HepG2 (cell line): Measurements from ENCODE around the gene SERTAD3. TPM values are rescaled to one million over a fixed set of nuclear protein-coding genes. Genes with fewer than 3 reads are reported as not detected.

Experiments
- ATAC-seq: fragments of 200-7000 bp; cut with Tn5 transposase; 3 replicates; pipeline ENCODE4 v1.9.1; 2020; ENCODE audit warnings: mild to moderate bottlenecking, moderate library complexity
- BruUV-seq: library from RNA; stranded (reverse); fragments of 400-500 nt; replicated peaks from 2 replicates; lab custom pipeline; 2021; lab: Mats Ljungman, UMichigan
- CTCF ChIA-PET: fragments of 300-600 bp; formaldehyde crosslinking; extraction: SDS; loops from one replicate; lab custom pipeline; 2021; ENCODE audit warnings: low total read pairs, inconsistent platforms, low intra/inter-chr PET ratio; lab: Yijun Ruan, JAX
- POLR2A ChIA-PET: fragments of 350-600 bp; sonication (Branson Sonifier 250); formaldehyde crosslinking; loops from one replicate; lab custom pipeline; 2020; ENCODE audit warnings: antibody characterized with exemption, inconsistent platforms; lab: Yijun Ruan, JAX
- DNase-seq: peaks from one replicate; pipeline ENCODE4 v3.0.0-alpha.2; 2015; ENCODE audit warnings: low spot score
- FAIRE-seq: peaks from 3 replicates; lab custom pipeline; 2011; peaks lifted over from hg19 to GRCh38; lab: Jason Lieb, UNC
- H2AFZ ChIP-seq: one replicate; pipeline ENCODE4 v1.6.1; 2011; ENCODE audit warnings: low read length, inconsistent platforms
- H3K27ac ChIP-seq: fragments of 300-600 bp; 3 replicates; pipeline ENCODE4 v1.8.0; 2011; ENCODE audit warnings: mixed run types, mild to moderate bottlenecking, mixed read lengths, low read length, inconsistent platforms; ENCODE audit not compliant: insufficient read depth; ENCODE audit errors: extremely low read length
- H3K27me3 ChIP-seq, 2 experiments: fragments of 200-600 bp in 1 of 2; 2 replicates in 1 of 2; 3 replicates in 1 of 2; pipeline versions ENCODE4 v1.6.0 to v1.8.0; 2011; ENCODE audit warnings: low read length in 2 of 2, mild to moderate bottlenecking in 2 of 2, moderate library complexity in 2 of 2, inconsistent platforms in 1 of 2; ENCODE audit not compliant: insufficient read depth in 2 of 2, control insufficient read depth in 1 of 2
- H3K36me3 ChIP-seq, 2 experiments: fragments of 200-600 bp in 1 of 2; replicated peaks in 1 of 2; 2 replicates in 1 of 2; 3 replicates in 1 of 2; pipeline versions ENCODE4 v1.5.1 to v1.8.0; 2011; ENCODE audit warnings: low read length in 2 of 2, inconsistent platforms in 1 of 2; ENCODE audit not compliant: insufficient read depth in 2 of 2, control insufficient read depth in 1 of 2
- H3K4me1 ChIP-seq: 2 replicates; pipeline ENCODE4 v1.5.1; 2012; ENCODE audit warnings: low read length, inconsistent platforms; ENCODE audit not compliant: insufficient read depth
- H3K4me2 ChIP-seq: 2 replicates; pipeline ENCODE4 v1.6.0; 2011; ENCODE audit warnings: low read depth, low read length, inconsistent platforms
- H3K4me3 ChIP-seq, 3 experiments: fragments of 200-600 bp in 1 of 3; sonication (generic), shearing (Covaris generic) in 1 of 3; replicated peaks in 1 of 3; 2 replicates each; pipeline ENCODE4 v1.5.1; 2011 to 2016; ENCODE audit warnings: low read length in 3 of 3, inconsistent platforms in 2 of 3, low read depth in 2 of 3, mild to moderate bottlenecking in 2 of 3, control low read depth in 1 of 3, mixed read lengths in 1 of 3; ENCODE audit not compliant: insufficient read depth in 1 of 3
- H3K79me2 ChIP-seq: one replicate; pipeline ENCODE4 v1.6.1; 2011; ENCODE audit warnings: low read length, inconsistent platforms; ENCODE audit not compliant: insufficient read depth
- H3K9ac ChIP-seq: 2 replicates; pipeline ENCODE4 v1.6.0; 2011; ENCODE audit warnings: mild to moderate bottlenecking, low read depth, low read length, inconsistent platforms; ENCODE audit not compliant: insufficient read depth
- H3K9me3 ChIP-seq: 2 replicates; pipeline ENCODE4 v1.5.1; 2012; ENCODE audit warnings: mild to moderate bottlenecking, low read length
- H4K20me1 ChIP-seq: 2 replicates; pipeline ENCODE4 v1.6.0; 2011; ENCODE audit warnings: inconsistent platforms, mild to moderate bottlenecking, low read length, moderate library complexity; ENCODE audit not compliant: insufficient read depth
- MEIS2 ChIP-seq: sonication (generic); formaldehyde crosslinking; IDR thresholded peaks from 2 replicates; pipeline ENCODE4 v1.9.0; 2021; ENCODE audit warnings: mild to moderate bottlenecking, missing genetic modification reagents
- TAF1 ChIP-seq: sonication (generic); formaldehyde crosslinking; IDR thresholded peaks from 2 replicates; pipeline ENCODE4 v1.4.0; 2020; ENCODE audit warnings: missing genetic modification reagents
- ZFP41 ChIP-seq: sonication (generic); formaldehyde crosslinking; IDR thresholded peaks from 2 replicates; pipeline ENCODE4 v1.4.0; 2020; ENCODE audit warnings: mild to moderate bottlenecking, missing genetic modification reagents, borderline replicate concordance
- ZNF24 ChIP-seq: fragments of 450-650 bp; IDR thresholded peaks from 2 replicates; pipeline ENCODE4 v1.6.1; 2017; ENCODE audit warnings: antibody characterized with exemption, mild to moderate bottlenecking
- ZNF350 ChIP-seq: sonication (generic); formaldehyde crosslinking; IDR thresholded peaks from 2 replicates; pipeline ENCODE4 v1.4.0; 2020; ENCODE audit warnings: mild to moderate bottlenecking, low read depth, missing genetic modification reagents, borderline replicate concordance
- WGBS: methylation state at CpG from one replicate; pipeline ENCODE4 v1.1.6; 2017; ENCODE audit warnings: low lambda C conversion rate; 5-methylcytosine and 5-hydroxymethylcytosine counted together
- in situ Hi-C: cut with HindIII; loops from 2 replicates; pipeline ENCODE4 v1.10.0; 2017; ENCODE audit warnings: low pct_unique_long_range_greater_than_20kb; ENCODE audit not compliant: extremely low pct_ligation_motif_present
- intact Hi-C: fragments of 100-400 bp; cut with micrococcal nuclease; formaldehyde crosslinking; loops from one replicate; pipeline ENCODE4 v1.10.0; 2022; ENCODE audit not compliant: unreplicated experiment
- polyA plus RNA-seq, 8 experiments: library from polyadenylated mRNA; depleted of rRNA in 3 of 8; stranded (reverse) in 7 of 8; unstranded in 1 of 8; fragments of >200 nt; fragmentation: Illumina TruSeq in 4 of 8; extraction: Trizol in 4 of 8; gene quantifications; 2 replicates each; pipeline versions ENCODE4 v1.2.1 to v1.2.3, GENCODE V29; 2011 to 2016; ENCODE audit warnings: low read depth in 4 of 8, missing spikeins in 1 of 8, mixed read lengths in 1 of 8; ENCODE audit not compliant: insufficient read depth in 1 of 8
- total RNA-seq, 5 experiments: library from RNA; depleted of rRNA; stranded (reverse); fragments of >200 nt; fragmentation: Illumina TruSeq; extraction: Trizol; gene quantifications; 2 replicates each; pipeline ENCODE4 v1.2.3, GENCODE V29; 2016; ENCODE audit warnings: low read depth in 1 of 5
- TF ChIP-seq, protein P1 (sequence below): sonication (generic); formaldehyde crosslinking; IDR thresholded peaks from 2 replicates; pipeline ENCODE4 v1.5.0; 2020; ENCODE audit warnings: mild to moderate bottlenecking, missing genetic modification reagents
- TF ChIP-seq, protein P2 (sequence below): sonication (generic); formaldehyde crosslinking; IDR thresholded peaks from 2 replicates; pipeline ENCODE4 v1.8.0; 2022; ENCODE audit warnings: mild to moderate bottlenecking, missing genetic modification reagents, borderline replicate concordance
- TF ChIP-seq, protein P3 (sequence below): sonication (generic); formaldehyde crosslinking; IDR thresholded peaks from 2 replicates; pipeline ENCODE4 v1.9.0; 2021; ENCODE audit warnings: missing genetic modification reagents, borderline replicate concordance

Gene SERTAD3
- total and polyA plus RNA-seq, 2 of the 13 experiments (the other 11 are each of a cell fraction or from before 2014, with no cell fraction given): 9.6 to 16.9 TPM

DNA sequence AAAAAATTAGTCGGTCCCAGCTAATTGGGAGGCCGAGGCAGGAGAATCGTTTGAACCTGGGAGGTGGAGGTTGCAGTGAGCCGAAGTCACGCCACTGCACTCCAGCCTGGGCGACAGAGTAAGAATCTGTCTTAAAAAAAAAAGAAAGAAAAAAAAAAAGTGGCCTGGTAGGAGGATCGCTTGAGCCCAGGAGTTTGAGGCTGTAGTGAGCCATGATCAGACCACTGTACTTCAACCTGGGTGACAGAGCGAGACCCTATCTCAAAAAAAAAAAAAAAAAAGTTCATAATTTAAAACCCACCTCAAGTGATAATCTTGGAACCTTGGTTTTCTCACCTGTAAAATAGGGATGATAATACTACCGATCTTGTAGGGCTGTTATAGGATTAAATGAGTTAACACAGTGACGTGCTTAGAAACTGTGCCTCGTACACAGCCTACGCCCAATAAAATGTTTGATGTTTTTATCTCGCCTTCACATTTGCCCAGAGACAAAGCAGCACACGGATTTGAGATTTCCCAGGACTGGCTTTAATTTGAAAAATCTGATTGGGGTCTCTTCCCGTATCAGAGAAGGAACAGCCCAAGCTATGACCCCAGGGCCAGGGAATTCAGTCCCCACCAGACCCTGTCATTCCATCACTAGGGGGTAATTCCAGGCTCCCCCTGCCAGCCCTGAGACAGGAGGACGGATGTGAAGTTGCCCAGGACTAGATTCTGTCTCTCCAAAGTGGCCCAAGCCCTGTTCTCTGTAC is 22.0 kb downstream of the SERTAD3 start:
- BruUV-seq: no TSS peak
- 0 out of 2 replicates have a peak overlapping the region, but pooled peaks have one; percentile 79 for H3K4me2 ChIP-seq
- no peak overlapping the region for H3K9ac ChIP-seq
- H3K79me2 ChIP-seq: peaks cover 10% of the 10 kb centered on the region
- FAIRE-seq (no peak), DNase-seq (no peak), ATAC-seq (no peak)
- no peak overlapping the region for H2AFZ ChIP-seq
- H3K4me1 ChIP-seq: peaks cover 46% of the 10 kb centered on the region
- intact Hi-C loops (loop anchor here (2.0 to 10.0 kb wide), 2 partner anchors 23 to 77 kb away; partner anchors contain the start of genes C19orf47, PLD3 and SERTAD3), in situ Hi-C loops (no loop called here)
- WGBS: 91% methylated on average over 15 of the region's 16 CpGs
- H3K27me3 ChIP-seq: no peaks in the 10 kb centered on the region; a peak in 1 of 5 replicates
- no peak overlapping the region for H3K4me3 ChIP-seq
- no peak overlapping the region for H3K27ac ChIP-seq
- H3K36me3 ChIP-seq: peaks cover 0 to 2% of the 10 kb centered on the region in 2 experiments; a peak in 1 of 5 replicates
- POLR2A ChIA-PET: no interaction called here
- H4K20me1 ChIP-seq: no peaks in the 10 kb centered on the region
- H3K9me3 ChIP-seq: no peaks in the 10 kb centered on the region
- CTCF ChIA-PET: interaction anchor here (0.6 kb wide), 1 partner anchor 67 kb away, joined by 3 read pairs; no protein-coding TSS in a partner anchor
- TF ChIP-seq, protein P1, sequence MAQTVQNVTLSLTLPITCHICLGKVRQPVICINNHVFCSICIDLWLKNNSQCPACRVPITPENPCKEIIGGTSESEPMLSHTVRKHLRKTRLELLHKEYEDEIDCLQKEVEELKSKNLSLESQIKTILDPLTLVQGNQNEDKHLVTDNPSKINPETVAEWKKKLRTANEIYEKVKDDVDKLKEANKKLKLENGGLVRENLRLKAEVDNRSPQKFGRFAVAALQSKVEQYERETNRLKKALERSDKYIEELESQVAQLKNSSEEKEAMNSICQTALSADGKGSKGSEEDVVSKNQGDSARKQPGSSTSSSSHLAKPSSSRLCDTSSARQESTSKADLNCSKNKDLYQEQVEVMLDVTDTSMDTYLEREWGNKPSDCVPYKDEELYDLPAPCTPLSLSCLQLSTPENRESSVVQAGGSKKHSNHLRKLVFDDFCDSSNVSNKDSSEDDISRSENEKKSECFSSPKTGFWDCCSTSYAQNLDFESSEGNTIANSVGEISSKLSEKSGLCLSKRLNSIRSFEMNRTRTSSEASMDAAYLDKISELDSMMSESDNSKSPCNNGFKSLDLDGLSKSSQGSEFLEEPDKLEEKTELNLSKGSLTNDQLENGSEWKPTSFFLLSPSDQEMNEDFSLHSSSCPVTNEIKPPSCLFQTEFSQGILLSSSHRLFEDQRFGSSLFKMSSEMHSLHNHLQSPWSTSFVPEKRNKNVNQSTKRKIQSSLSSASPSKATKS (CRISPR knock-in tag): no peak
- TF ChIP-seq ZNF24: no peak
- no peak for TF ChIP-seq ZFP41
- TF ChIP-seq, protein P2, sequence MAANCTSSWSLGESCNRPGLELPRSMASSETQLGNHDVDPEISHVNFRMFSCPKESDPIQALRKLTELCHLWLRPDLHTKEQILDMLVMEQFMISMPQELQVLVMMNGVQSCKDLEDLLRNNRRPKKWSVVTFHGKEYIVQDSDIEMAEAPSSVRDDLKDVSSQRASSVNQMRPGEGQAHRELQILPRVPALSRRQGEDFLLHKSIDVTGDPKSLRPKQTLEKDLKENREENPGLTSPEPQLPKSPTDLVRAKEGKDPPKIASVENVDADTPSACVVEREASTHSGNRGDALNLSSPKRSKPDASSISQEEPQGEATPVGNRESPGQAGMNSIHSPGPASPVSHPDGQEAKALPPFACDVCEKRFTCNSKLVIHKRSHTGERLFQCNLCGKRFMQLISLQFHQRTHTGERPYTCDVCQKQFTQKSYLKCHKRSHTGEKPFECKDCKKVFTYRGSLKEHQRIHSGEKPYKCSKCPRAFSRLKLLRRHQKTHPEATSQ (CRISPR knock-in tag): no peak
- no peak for TF ChIP-seq ZNF350
- TF ChIP-seq, protein P3, sequence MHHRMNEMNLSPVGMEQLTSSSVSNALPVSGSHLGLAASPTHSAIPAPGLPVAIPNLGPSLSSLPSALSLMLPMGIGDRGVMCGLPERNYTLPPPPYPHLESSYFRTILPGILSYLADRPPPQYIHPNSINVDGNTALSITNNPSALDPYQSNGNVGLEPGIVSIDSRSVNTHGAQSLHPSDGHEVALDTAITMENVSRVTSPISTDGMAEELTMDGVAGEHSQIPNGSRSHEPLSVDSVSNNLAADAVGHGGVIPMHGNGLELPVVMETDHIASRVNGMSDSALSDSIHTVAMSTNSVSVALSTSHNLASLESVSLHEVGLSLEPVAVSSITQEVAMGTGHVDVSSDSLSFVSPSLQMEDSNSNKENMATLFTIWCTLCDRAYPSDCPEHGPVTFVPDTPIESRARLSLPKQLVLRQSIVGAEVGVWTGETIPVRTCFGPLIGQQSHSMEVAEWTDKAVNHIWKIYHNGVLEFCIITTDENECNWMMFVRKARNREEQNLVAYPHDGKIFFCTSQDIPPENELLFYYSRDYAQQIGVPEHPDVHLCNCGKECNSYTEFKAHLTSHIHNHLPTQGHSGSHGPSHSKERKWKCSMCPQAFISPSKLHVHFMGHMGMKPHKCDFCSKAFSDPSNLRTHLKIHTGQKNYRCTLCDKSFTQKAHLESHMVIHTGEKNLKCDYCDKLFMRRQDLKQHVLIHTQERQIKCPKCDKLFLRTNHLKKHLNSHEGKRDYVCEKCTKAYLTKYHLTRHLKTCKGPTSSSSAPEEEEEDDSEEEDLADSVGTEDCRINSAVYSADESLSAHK (CRISPR knock-in tag): no peak
- TF ChIP-seq TAF1: no peak
- no peak for TF ChIP-seq MEIS2
